T-cell (primary cell): ENCODE results near the gene GPC5. TPM values are rescaled to one million over a fixed set of nuclear protein-coding genes. Genes with fewer than 3 reads are reported as not detected.

ENCODE experiments used
- ATAC-seq, 4 experiments: fragments of 200-7000 bp in 3 of 4; fragments of 150-1000 bp in 1 of 4; cut with Tn5 transposase; replicated peaks in 1 of 4; 1 replicate in 3 of 4; 2 replicates in 1 of 4; pipeline ENCODE4 v1.10.0; 2021; ENCODE audit warnings: moderate library complexity in 3 of 4, mild to moderate bottlenecking in 2 of 4, moderate number of reproducible peaks in 1 of 4
- CTCF ChIA-PET, 2 donors: fragments of 300-600 bp; sonication (Branson Sonifier 250); formaldehyde crosslinking; loops; one replicate each; lab custom pipeline; 2022; ENCODE audit warnings: antibody characterized with exemption in 2 of 2; lab: Charles Lee
- POLR2A ChIA-PET, 2 donors: fragments of 300-600 bp; sonication (Branson Sonifier 250); formaldehyde crosslinking; loops; one replicate each; lab custom pipeline; 2022; ENCODE audit warnings: antibody characterized with exemption in 2 of 2; lab: Charles Lee
- DNase-seq, 35 experiments: peaks; one replicate each; pipeline versions ENCODE4 v3.0.0 to v3.0.0-alpha.2; 2013 to 2023
- H3K27ac ChIP-seq: one replicate; pipeline ENCODE4 v1.5.1; 2013; ENCODE audit warnings: low read length
- H3K27me3 ChIP-seq, 2 experiments: replicated peaks in 1 of 2; 1 replicate in 1 of 2; 2 replicates in 1 of 2; pipeline versions ENCODE4 v1.6.1 to v1.7.0; 2013; ENCODE audit warnings: low read length in 1 of 2, mixed read lengths in 1 of 2; ENCODE audit not compliant: control insufficient read depth in 2 of 2, insufficient read depth in 2 of 2; ENCODE audit errors: extremely low read depth in 1 of 2
- H3K36me3 ChIP-seq, 2 donors: 1 replicate in 1 of 2; 2 replicates in 1 of 2; pipeline versions ENCODE4 v1.6.1 to v1.7.0; 2013; ENCODE audit warnings: low read length in 1 of 2; ENCODE audit not compliant: control insufficient read depth in 2 of 2, insufficient read depth in 1 of 2; ENCODE audit errors: extremely low read depth in 1 of 2
- H3K4me1 ChIP-seq, 2 experiments: 1 replicate in 1 of 2; 2 replicates in 1 of 2; pipeline versions ENCODE4 v1.6.1 to v1.7.0; 2013; ENCODE audit warnings: low read length in 2 of 2, mixed read lengths in 1 of 2; ENCODE audit not compliant: insufficient read depth in 2 of 2, control insufficient read depth in 1 of 2; ENCODE audit errors: extremely low read depth in 1 of 2
- H3K4me3 ChIP-seq, 2 donors: 1 replicate in 1 of 2; 2 replicates in 1 of 2; pipeline versions ENCODE4 v1.5.1 to v1.7.0; 2013; ENCODE audit warnings: mild to moderate bottlenecking in 2 of 2, low read length in 1 of 2, moderate library complexity in 1 of 2; ENCODE audit not compliant: control insufficient read depth in 1 of 2; ENCODE audit errors: extremely low read depth in 1 of 2
- H3K9me3 ChIP-seq: 2 replicates; pipeline ENCODE4 v1.7.0; 2013
- H3K27ac Mint-ChIP-seq, 2 donors: one replicate each; pipeline ENCODE4 v1.8.0; 2020 to 2021; ENCODE audit warnings: mild to moderate bottlenecking in 2 of 2, mixed read lengths in 2 of 2
- H3K27me3 Mint-ChIP-seq, 2 donors: one replicate each; pipeline ENCODE4 v1.8.0; 2021 to 2022; ENCODE audit warnings: mixed read lengths in 2 of 2
- H3K36me3 Mint-ChIP-seq: one replicate; pipeline ENCODE4 v1.8.0; 2021; ENCODE audit warnings: mixed read lengths
- H3K4me1 Mint-ChIP-seq, 3 donors: one replicate each; pipeline ENCODE4 v1.8.0; 2020 to 2022; ENCODE audit warnings: mixed read lengths in 3 of 3, mild to moderate bottlenecking in 1 of 3
- H3K4me3 Mint-ChIP-seq, 3 donors: one replicate each; pipeline ENCODE4 v1.8.0; 2020 to 2022; ENCODE audit warnings: mild to moderate bottlenecking in 3 of 3, mixed read lengths in 3 of 3, moderate library complexity in 3 of 3
- H3K9me3 Mint-ChIP-seq, 3 donors: one replicate each; pipeline ENCODE4 v1.8.0; 2020 to 2022; ENCODE audit warnings: mixed read lengths in 3 of 3
- WGBS: methylation state at CpG from one replicate; pipeline ENCODE4 v1.1.5; 2013; ENCODE audit warnings: missing lambda C conversion rate; ENCODE audit not compliant: insufficient coverage; 5-methylcytosine and 5-hydroxymethylcytosine counted together
- total RNA-seq, 35 experiments: library from RNA in 6 of 35; stranded (reverse) in 6 of 35; fragments of 120-200 nt in 1 of 35; gene quantifications; one replicate each; pipeline versions ENCODE4 v1.2.1 to v1.2.4 and lab custom pipeline; 2013 to 2026

Gene GPC5
- total RNA-seq, 5 donors from 2014 or later (not counting 1 experiment from before 2014, with no cell fraction given) = 0.12 to 0.39 (median 0.26) TPM

- Histone ChIP-seq H3K9me3 (no peaks in the 10 kb centered on the region), H3K36me3 (no peaks in the 10 kb centered on the region), H3K4me3 (no peak overlapping the region), H3K27ac (no peak overlapping the region), H3K27me3 (no peaks in the 10 kb centered on the region), H3K4me1 (no peaks in the 10 kb centered on the region)
- H3K27me3 Mint-ChIP-seq = no peaks in the 10 kb centered on the region
- peaks cover 0 to 31% (median 15%) of the 10 kb centered on the region in 3 donors for H3K9me3 Mint-ChIP-seq
- no peaks in the 10 kb centered on the region for H3K36me3 Mint-ChIP-seq
- H3K27ac Mint-ChIP-seq = no peak overlapping the region
- CTCF ChIA-PET = no interaction called here
- POLR2A ChIA-PET = no interaction called here
- DNase-seq = no peak
- no peaks in the 10 kb centered on the region for H3K4me1 Mint-ChIP-seq
- ATAC-seq = no peak
- 80% methylated on average over 1 of the region's 1 CpG for WGBS
- H3K4me3 Mint-ChIP-seq = no peak overlapping the region
Measured at GRCh38 chr13:92433963-92434362, 1035.5 kb downstream of the GPC5 start.

- no peaks in the 10 kb centered on the region for H3K9me3 ChIP-seq
- no peak overlapping the region for H3K27ac Mint-ChIP-seq
- H3K27ac ChIP-seq = no peak overlapping the region
- H3K4me3 ChIP-seq = no peak overlapping the region
- ChIA-PET CTCF (no interaction called here), POLR2A (no interaction called here)
- no peaks in the 10 kb centered on the region for H3K36me3 ChIP-seq
- H3K4me1 Mint-ChIP-seq = no peaks in the 10 kb centered on the region
- H3K4me3 Mint-ChIP-seq = no peak overlapping the region
- H3K27me3 ChIP-seq = no peaks in the 10 kb centered on the region
- H3K27me3 Mint-ChIP-seq = no peaks in the 10 kb centered on the region
- no CpG with 5 or more reads among the region's 2 CpGs for WGBS
- no peaks in the 10 kb centered on the region for H3K4me1 ChIP-seq
- H3K36me3 Mint-ChIP-seq = no peaks in the 10 kb centered on the region
- ATAC-seq = no peak
- H3K9me3 Mint-ChIP-seq = peaks cover 0 to 29% (median 18%) of the 10 kb centered on the region in 3 donors
- DNase-seq = no peak
Measured at GRCh38 chr13:92436924-92437323, 1038.5 kb downstream of the GPC5 start.

GRCh38 chr13:92444244-92444643 lies 1045.8 kb downstream of the GPC5 start:
- Histone ChIP-seq H3K4me1 (no peaks in the 10 kb centered on the region), H3K4me3 (no peak overlapping the region), H3K9me3 (no peaks in the 10 kb centered on the region), H3K27me3 (no peaks in the 10 kb centered on the region), H3K36me3 (no peaks in the 10 kb centered on the region), H3K27ac (no peak overlapping the region)
- no peak overlapping the region for H3K27ac Mint-ChIP-seq
- no peaks in the 10 kb centered on the region for H3K36me3 Mint-ChIP-seq
- ATAC-seq (no peak), DNase-seq (no peak)
- H3K4me3 Mint-ChIP-seq = no peak overlapping the region
- CTCF ChIA-PET = no interaction called here
- H3K27me3 Mint-ChIP-seq = no peaks in the 10 kb centered on the region
- no peaks in the 10 kb centered on the region for H3K4me1 Mint-ChIP-seq
- H3K9me3 Mint-ChIP-seq = peaks cover 4 to 17% (median 11%) of the 10 kb centered on the region in 3 donors
- POLR2A ChIA-PET = no interaction called here
- WGBS = no CpG with 5 or more reads among the region's 1 CpG

GRCh38 chr13:92451060-92451459 lies 1052.6 kb downstream of the GPC5 start:
- no peak overlapping the region for H3K27ac Mint-ChIP-seq
- H3K27me3 Mint-ChIP-seq = no peaks in the 10 kb centered on the region
- H3K36me3 Mint-ChIP-seq = no peaks in the 10 kb centered on the region
- H3K9me3 Mint-ChIP-seq = peaks cover 6 to 8% (median 7%) of the 10 kb centered on the region in 3 donors
- ATAC-seq (no peak), DNase-seq (no peak)
- H3K4me3 ChIP-seq = no peak overlapping the region
- H3K4me3 Mint-ChIP-seq = no peak overlapping the region
- no peaks in the 10 kb centered on the region for H3K36me3 ChIP-seq
- no CpG with 5 or more reads among the region's 1 CpG for WGBS
- ChIA-PET CTCF (no interaction called here), POLR2A (no interaction called here)
- H3K4me1 Mint-ChIP-seq = no peaks in the 10 kb centered on the region
- no peaks in the 10 kb centered on the region for H3K27me3 ChIP-seq
- no peak overlapping the region for H3K27ac ChIP-seq
- peaks cover 2% of the 10 kb centered on the region for H3K9me3 ChIP-seq
- H3K4me1 ChIP-seq = no peaks in the 10 kb centered on the region

GRCh38 chr13:92452840-92453239 lies 1054.4 kb downstream of the GPC5 start:
- no peaks in the 10 kb centered on the region for H3K27me3 Mint-ChIP-seq
- ChIA-PET POLR2A (no interaction called here), CTCF (no interaction called here)
- no peaks in the 10 kb centered on the region for H3K4me1 ChIP-seq
- no peaks in the 10 kb centered on the region for H3K4me1 Mint-ChIP-seq
- no peak overlapping the region for H3K4me3 ChIP-seq
- no peaks in the 10 kb centered on the region for H3K36me3 Mint-ChIP-seq
- no peak for DNase-seq
- H3K36me3 ChIP-seq = no peaks in the 10 kb centered on the region
- no peak overlapping the region for H3K4me3 Mint-ChIP-seq
- H3K27ac ChIP-seq = no peak overlapping the region
- WGBS = 66% methylated on average over 2 of the region's 6 CpGs
- ATAC-seq = no peak
- H3K9me3 Mint-ChIP-seq = peaks cover 3 to 6% (median 5%) of the 10 kb centered on the region in 3 donors
- no peaks in the 10 kb centered on the region for H3K27me3 ChIP-seq
- peaks cover 2% of the 10 kb centered on the region for H3K9me3 ChIP-seq
- no peak overlapping the region for H3K27ac Mint-ChIP-seq

GRCh38 chr13:92459306-92459705 lies 1060.9 kb downstream of the GPC5 start:
- Histone ChIP-seq H3K27ac (no peak overlapping the region), H3K36me3 (no peaks in the 10 kb centered on the region), H3K4me3 (no peak overlapping the region), H3K9me3 (no peaks in the 10 kb centered on the region), H3K27me3 (no peaks in the 10 kb centered on the region), H3K4me1 (no peaks in the 10 kb centered on the region)
- WGBS = 100% methylated on average over 1 of the region's 4 CpGs
- H3K36me3 Mint-ChIP-seq = no peaks in the 10 kb centered on the region
- POLR2A ChIA-PET = no interaction called here
- CTCF ChIA-PET = no interaction called here
- H3K4me1 Mint-ChIP-seq = no peaks in the 10 kb centered on the region
- ATAC-seq = no peak
- no peak for DNase-seq
- H3K4me3 Mint-ChIP-seq = no peak overlapping the region
- H3K27me3 Mint-ChIP-seq = no peaks in the 10 kb centered on the region
- H3K9me3 Mint-ChIP-seq = peaks cover 5 to 21% (median 12%) of the 10 kb centered on the region in 3 donors
- H3K27ac Mint-ChIP-seq = no peak overlapping the region

GRCh38 chr13:92460479-92460878 lies 1062.1 kb downstream of the GPC5 start:
- no peak for DNase-seq
- CTCF ChIA-PET = no interaction called here
- POLR2A ChIA-PET = no interaction called here
- Mint-ChIP-seq H3K4me1 (no peaks in the 10 kb centered on the region), H3K9me3 (peaks cover 5 to 21% (median 12%) of the 10 kb centered on the region in 3 donors), H3K27me3 (no peaks in the 10 kb centered on the region), H3K36me3 (no peaks in the 10 kb centered on the region), H3K4me3 (no peak overlapping the region), H3K27ac (no peak overlapping the region)
- Histone ChIP-seq H3K4me1 (no peaks in the 10 kb centered on the region), H3K36me3 (no peaks in the 10 kb centered on the region), H3K4me3 (no peak overlapping the region), H3K27me3 (no peaks in the 10 kb centered on the region), H3K27ac (no peak overlapping the region), H3K9me3 (no peaks in the 10 kb centered on the region)
- no peak for ATAC-seq
